GM03348 (cell line): ENCODE data around the gene DPYSL3.
A peak's percentile ranks its signal among the peaks of the same experiment; 100 is the strongest.

Source experiments
- DNase-seq: peaks from one replicate; pipeline ENCODE4 v3.0.0; 2012; ENCODE audit warnings: low spot score

The DPYSL3 gene

GRCh38 chr5:147472664-147473475 is 37.0 kb downstream of the DPYSL3 start:
- no peak for DNase-seq

GRCh38 chr5:147467973-147468508 is 41.8 kb downstream of the DPYSL3 start:
- no peak for DNase-seq

- no peak for DNase-seq
These were observed 43.4 kb downstream of the DPYSL3 start for GRCh38 chr5:147466360-147466980.

- no peak for DNase-seq
These were observed 44.1 kb downstream of the DPYSL3 start for GRCh38 chr5:147465747-147466146.

- no peak for DNase-seq
These were observed 45.7 kb downstream of the DPYSL3 start for GRCh38 chr5:147464211-147464610.

- DNase-seq, result no peak
These were observed 48.0 kb downstream of the DPYSL3 start for GRCh38 chr5:147461915-147462314.

- DNase-seq, result no peak
These were observed 49.5 kb downstream of the DPYSL3 start for GRCh38 chr5:147460380-147460779.

- DNase-seq, result no peak
These were observed 51.3 kb downstream of the DPYSL3 start for GRCh38 chr5:147458581-147458980.

GRCh38 chr5:147455822-147456450 is 53.9 kb downstream of the DPYSL3 start:
- DNase-seq, result peak; percentile 17

- peak; percentile 70 for DNase-seq
These were observed 54.7 kb downstream of the DPYSL3 start for GRCh38 chr5:147454996-147455677.

- peak; percentile 95 for DNase-seq
These were observed 55.7 kb downstream of the DPYSL3 start for GRCh38 chr5:147453875-147454814.

- no peak for DNase-seq
These were observed 57.6 kb downstream of the DPYSL3 start for GRCh38 chr5:147452165-147452811.

- DNase-seq, result no peak
These were observed 58.7 kb downstream of the DPYSL3 start for GRCh38 chr5:147451193-147451592.

- no peak for DNase-seq
These were observed 59.3 kb downstream of the DPYSL3 start for GRCh38 chr5:147450606-147451005.

GRCh38 chr5:147448766-147449165 is 61.1 kb downstream of the DPYSL3 start:
- peak; percentile 29 for DNase-seq

- peak; percentile 19 for DNase-seq
These were observed 63.3 kb downstream of the DPYSL3 start for GRCh38 chr5:147446523-147446922.

GRCh38 chr5:147445917-147446316 is 64.0 kb downstream of the DPYSL3 start:
- no peak for DNase-seq

- no peak for DNase-seq
These were observed 64.8 kb downstream of the DPYSL3 start for GRCh38 chr5:147445090-147445489.

- no peak for DNase-seq
These were observed 67.6 kb downstream of the DPYSL3 start for GRCh38 chr5:147442224-147442623.

GRCh38 chr5:147441191-147441695 is 68.6 kb downstream of the DPYSL3 start:
- no peak for DNase-seq
